Kidney epithelial cell (primary cell): Measurements from ENCODE around the gene SLC25A14. TPM values are rescaled to one million over a fixed set of nuclear protein-coding genes. Genes with fewer than 3 reads are reported as not detected.
"Not testable (repeated sequence)": the region's sequence is repeated elsewhere in the genome, so short reads cannot be mapped to it uniquely, and the experiment has no call there.

Source experiments
- DNase-seq: peaks from one replicate; pipeline ENCODE4 v3.0.0-alpha.2; 2010; ENCODE audit warnings: low read depth
- H3K27me3 ChIP-seq: 2 replicates; pipeline ENCODE4 v1.6.0; 2011; ENCODE audit warnings: low read length; ENCODE audit not compliant: control insufficient read depth, insufficient read depth
- H3K36me3 ChIP-seq: 2 replicates; pipeline ENCODE4 v1.5.1; 2011; ENCODE audit warnings: low read length; ENCODE audit not compliant: control insufficient read depth, insufficient read depth
- H3K4me3 ChIP-seq: 2 replicates; pipeline ENCODE4 v1.5.1; 2011; ENCODE audit warnings: low read depth, mild to moderate bottlenecking, control low read depth, low read length
- CTCF ChIP-seq: IDR thresholded peaks from 2 replicates; pipeline ENCODE4 v1.5.1; 2011; ENCODE audit warnings: mild to moderate bottlenecking, moderate library complexity, low read length, control low read depth, inconsistent platforms; ENCODE audit not compliant: insufficient read depth, poor library complexity, severe bottlenecking
- total RNA-seq: library from RNA; depleted of rRNA; stranded (reverse); fragments of >200 nt; gene quantifications from 2 replicates; pipeline ENCODE4 v1.2.3, GENCODE V29; 2015

SLC25A14 gene
- total RNA-seq, 1 donor from 2014 or later: 11.1 TPM

GRCh38 chrX:130330146-130330545 is 9.6 kb upstream of the SLC25A14 start:
- H3K36me3 ChIP-seq: no peaks in the 10 kb centered on the region
- H3K4me3 ChIP-seq: no peak overlapping the region
- no peaks in the 10 kb centered on the region for H3K27me3 ChIP-seq
- no peak for DNase-seq
- TF ChIP-seq CTCF: no peak

- DNase-seq: no peak
- TF ChIP-seq CTCF: peak; percentile 75
- Histone ChIP-seq H3K36me3 (no peaks in the 10 kb centered on the region), H3K4me3 (no peak overlapping the region), H3K27me3 (no peaks in the 10 kb centered on the region)
Measured at GRCh38 chrX:130330706-130331105, 9.0 kb upstream of the SLC25A14 start.

GRCh38 chrX:130336531-130336930 is 3.2 kb upstream of the SLC25A14 start:
- Histone ChIP-seq H3K36me3 (no peaks in the 10 kb centered on the region), H3K27me3 (no peaks in the 10 kb centered on the region), H3K4me3 (no peak overlapping the region)
- no peak for DNase-seq
- TF ChIP-seq CTCF: no peak

GRCh38 chrX:130338869-130339268 is 850 bp upstream of the SLC25A14 start:
- DNase-seq, H3K27me3 ChIP-seq, H3K4me3 ChIP-seq, H3K36me3 ChIP-seq: not testable (repeated sequence)

- no peak for DNase-seq
- Histone ChIP-seq H3K4me3 (peak overlapping the region; percentile 43), H3K27me3 (no peaks in the 10 kb centered on the region), H3K36me3 (no peaks in the 10 kb centered on the region)
- TF ChIP-seq CTCF: no peak
Measured at GRCh38 chrX:130340271-130340670, 552 bp downstream of the SLC25A14 start.

- DNase-seq: no peak
- no peaks in the 10 kb centered on the region for H3K27me3 ChIP-seq
- TF ChIP-seq CTCF: no peak
- H3K4me3 ChIP-seq: no peak overlapping the region
- H3K36me3 ChIP-seq: no peaks in the 10 kb centered on the region
Measured at GRCh38 chrX:130343411-130343810, 3.7 kb downstream of the SLC25A14 start.

- no peak for DNase-seq
- no peaks in the 10 kb centered on the region for H3K36me3 ChIP-seq
- no peaks in the 10 kb centered on the region for H3K27me3 ChIP-seq
- no peak overlapping the region for H3K4me3 ChIP-seq
- TF ChIP-seq CTCF: no peak
Measured at GRCh38 chrX:130347321-130347720, 7.6 kb downstream of the SLC25A14 start.
